HL-60 (cell line): Measurements from ENCODE around the gene MPG.

ENCODE experiments used
- GABPA ChIP-seq: IDR thresholded peaks from 2 replicates; pipeline ENCODE4 v1.6.1; 2012; ENCODE audit warnings: low read depth
- POLR2AphosphoS5 ChIP-seq: IDR thresholded peaks from 2 replicates; pipeline ENCODE4 v1.6.1; 2012; ENCODE audit warnings: low read depth
- REST ChIP-seq: IDR thresholded peaks from 2 replicates; pipeline ENCODE4 v1.6.1; 2012; ENCODE audit warnings: low read depth; ENCODE audit not compliant: insufficient replicate concordance
- SPI1 ChIP-seq: IDR thresholded peaks from 2 replicates; pipeline ENCODE4 v1.6.1; 2012; ENCODE audit warnings: low read depth, mild to moderate bottlenecking, borderline replicate concordance
- TF ChIP-seq, protein P1 (sequence below): IDR thresholded peaks from one replicate; pipeline ENCODE4 v1.5.1; 2011; ENCODE audit warnings: low read length, control low read depth, inconsistent platforms; ENCODE audit not compliant: insufficient read depth

GRCh38 chr16:77273-77806 lies 685 bp upstream of the MPG start:
- no peak; the same call in 1 of the 2 replicates for TF ChIP-seq POLR2AphosphoS5
- TF ChIP-seq, protein P1, sequence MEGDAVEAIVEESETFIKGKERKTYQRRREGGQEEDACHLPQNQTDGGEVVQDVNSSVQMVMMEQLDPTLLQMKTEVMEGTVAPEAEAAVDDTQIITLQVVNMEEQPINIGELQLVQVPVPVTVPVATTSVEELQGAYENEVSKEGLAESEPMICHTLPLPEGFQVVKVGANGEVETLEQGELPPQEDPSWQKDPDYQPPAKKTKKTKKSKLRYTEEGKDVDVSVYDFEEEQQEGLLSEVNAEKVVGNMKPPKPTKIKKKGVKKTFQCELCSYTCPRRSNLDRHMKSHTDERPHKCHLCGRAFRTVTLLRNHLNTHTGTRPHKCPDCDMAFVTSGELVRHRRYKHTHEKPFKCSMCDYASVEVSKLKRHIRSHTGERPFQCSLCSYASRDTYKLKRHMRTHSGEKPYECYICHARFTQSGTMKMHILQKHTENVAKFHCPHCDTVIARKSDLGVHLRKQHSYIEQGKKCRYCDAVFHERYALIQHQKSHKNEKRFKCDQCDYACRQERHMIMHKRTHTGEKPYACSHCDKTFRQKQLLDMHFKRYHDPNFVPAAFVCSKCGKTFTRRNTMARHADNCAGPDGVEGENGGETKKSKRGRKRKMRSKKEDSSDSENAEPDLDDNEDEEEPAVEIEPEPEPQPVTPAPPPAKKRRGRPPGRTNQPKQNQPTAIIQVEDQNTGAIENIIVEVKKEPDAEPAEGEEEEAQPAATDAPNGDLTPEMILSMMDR: no peak
- TF ChIP-seq REST: no peak
- no peak for TF ChIP-seq SPI1
- no peak for TF ChIP-seq GABPA
